K562 (cell line): ENCODE results near the gene ERP29. TPM values are rescaled to one million over a fixed set of nuclear protein-coding genes. Genes with fewer than 3 reads are reported as not detected.

Source experiments
- ATAC-seq: fragments of 200-7000 bp; cut with Tn5 transposase; 3 replicates; pipeline ENCODE4 v1.9.1; 2020; ENCODE audit warnings: moderate library complexity
- BruUV-seq: library from RNA; stranded (reverse); fragments of 400-500 nt; replicated peaks from 2 replicates; lab custom pipeline; 2021; lab: Mats Ljungman, UMichigan
- CTCF ChIA-PET: fragments of 300-600 bp; formaldehyde crosslinking; extraction: SDS; loops from one replicate; lab custom pipeline; 2021; ENCODE audit warnings: low intra/inter-chr PET ratio; lab: Yijun Ruan, JAX
- POLR2A ChIA-PET: fragments of 300-600, 350-650 bp; sonication (Branson Sonifier 250); formaldehyde crosslinking; extraction: SDS; loops from one replicate; lab custom pipeline; 2021; ENCODE audit warnings: antibody characterized with exemption, inconsistent platforms; lab: Yijun Ruan, JAX
- DNase-seq, 4 experiments: peaks; one replicate each; pipeline versions ENCODE4 v3.0.0 to v3.0.0-alpha.2; 2011 to 2018; ENCODE audit warnings: low spot score in 3 of 4, mixed read lengths in 3 of 4; ENCODE audit errors: extremely low read depth in 1 of 4
- FAIRE-seq: peaks from 2 replicates; lab custom pipeline; 2011; peaks lifted over from hg19 to GRCh38; lab: Jason Lieb, UNC
- H2AFZ ChIP-seq: 2 replicates; pipeline ENCODE4 v1.6.0; 2011; ENCODE audit warnings: low read depth, low read length, control low read depth, inconsistent platforms
- H3K27ac ChIP-seq: fragments of 200-600 bp; 3 replicates; pipeline ENCODE4 v1.8.0; 2011; ENCODE audit warnings: low read depth, mild to moderate bottlenecking, control low read depth, inconsistent platforms, low read length, moderate library complexity, mixed read lengths; ENCODE audit errors: extremely low read depth
- H3K27me3 ChIP-seq, 2 experiments: fragments of 300-600 bp in 1 of 2; 2 replicates in 1 of 2; 3 replicates in 1 of 2; pipeline versions ENCODE4 v1.6.0 to v1.8.0; 2011; ENCODE audit warnings: inconsistent platforms in 2 of 2, low read length in 2 of 2, mild to moderate bottlenecking in 1 of 2, mixed read lengths in 1 of 2, moderate library complexity in 1 of 2; ENCODE audit not compliant: control insufficient read depth in 2 of 2, insufficient read depth in 2 of 2
- H3K36me3 ChIP-seq: fragments of 300-600 bp; 3 replicates; pipeline ENCODE4 v1.8.0; 2011; ENCODE audit warnings: mild to moderate bottlenecking, low read length, inconsistent platforms; ENCODE audit not compliant: control insufficient read depth, insufficient read depth
- H3K4me1 ChIP-seq, 2 experiments: fragments of 200-600 bp in 1 of 2; replicated peaks in 1 of 2; 2 replicates in 1 of 2; 3 replicates in 1 of 2; pipeline versions ENCODE4 v1.5.1 to v1.8.0; 2011; ENCODE audit warnings: inconsistent platforms in 2 of 2, low read length in 2 of 2, mild to moderate bottlenecking in 1 of 2, mixed read lengths in 1 of 2, moderate library complexity in 1 of 2; ENCODE audit not compliant: control insufficient read depth in 2 of 2, insufficient read depth in 2 of 2
- H3K4me2 ChIP-seq: 2 replicates; pipeline ENCODE4 v1.6.1; 2011; ENCODE audit warnings: low read length, control low read depth, inconsistent platforms, mixed read lengths; ENCODE audit not compliant: insufficient read depth
- H3K4me3 ChIP-seq: fragments of 200-600 bp; sonication (generic), shearing (Covaris generic); 2 replicates; pipeline ENCODE4 v1.5.1; 2016; ENCODE audit warnings: control low read depth, inconsistent platforms
- H3K79me2 ChIP-seq: fragments of 200-600 bp; 3 replicates; pipeline ENCODE4 v1.8.0; 2011; ENCODE audit warnings: low read length, inconsistent platforms; ENCODE audit not compliant: control insufficient read depth, insufficient read depth
- H3K9ac ChIP-seq, 2 experiments: 2 replicates each; pipeline versions ENCODE4 v1.6.0 to v1.6.1; 2011; ENCODE audit warnings: low read depth in 2 of 2, low read length in 2 of 2, control low read depth in 1 of 2, inconsistent platforms in 1 of 2, mild to moderate bottlenecking in 1 of 2, mixed read lengths in 1 of 2; ENCODE audit not compliant: insufficient read depth in 1 of 2
- H3K9me1 ChIP-seq: one replicate; pipeline ENCODE4 v1.6.0; 2011; ENCODE audit warnings: inconsistent platforms, mild to moderate bottlenecking, low read length, moderate library complexity; ENCODE audit not compliant: control insufficient read depth, insufficient read depth
- H3K9me3 ChIP-seq: replicated peaks from 2 replicates; pipeline ENCODE4 v1.5.1; 2011; ENCODE audit warnings: low read depth, low read length, inconsistent platforms; ENCODE audit not compliant: control insufficient read depth, insufficient read depth
- H4K20me1 ChIP-seq: replicated peaks from 2 replicates; pipeline ENCODE4 v1.6.1; 2011; ENCODE audit warnings: low read length, inconsistent platforms, mixed read lengths; ENCODE audit not compliant: control insufficient read depth, insufficient read depth
- C11orf30 ChIP-seq: fragments of 450-650 bp; IDR thresholded peaks from 2 replicates; pipeline ENCODE4 v1.6.1; 2016; ENCODE audit warnings: low read depth, mild to moderate bottlenecking
- CAMTA2 ChIP-seq: fragments of 250-450 bp; sonication (Bioruptor Pico); conservative IDR thresholded peaks from 2 replicates; pipeline ENCODE4 v1.5.1; 2022
- CBX5 ChIP-seq: IDR thresholded peaks from 2 replicates; pipeline ENCODE4 v1.6.1; 2014; ENCODE audit warnings: low read depth, borderline replicate concordance
- CCAR2 ChIP-seq: fragments of 200-400 bp; formaldehyde crosslinking; IDR thresholded peaks from 2 replicates; pipeline ENCODE4 v1.6.1; 2017; ENCODE audit warnings: mild to moderate bottlenecking, low read depth, low read length
- MCM7 ChIP-seq, 2 experiments: fragments of 450-650 bp; IDR thresholded peaks; 2 replicates each; pipeline ENCODE4 v1.6.1; 2016 to 2018
- NFIX ChIP-seq: fragments of 250-450 bp; sonication (Bioruptor Pico); IDR thresholded peaks from 2 replicates; pipeline ENCODE4 v1.4.0; 2020; ENCODE audit warnings: low read depth, mild to moderate bottlenecking, moderate library complexity
- POLR3G ChIP-seq: IDR thresholded peaks from 2 replicates; pipeline ENCODE4 v1.6.1; 2011; ENCODE audit not compliant: insufficient read length, insufficient replicate concordance; ENCODE audit errors: extremely low read depth
- SP2 ChIP-seq: IDR thresholded peaks from 2 replicates; pipeline ENCODE4 v1.6.1; 2011; ENCODE audit warnings: mild to moderate bottlenecking, low read depth, low read length, moderate library complexity; ENCODE audit not compliant: poor library complexity, severe bottlenecking; ENCODE audit errors: extremely low read depth
- YBX1 ChIP-seq: fragments of 450-650 bp; IDR thresholded peaks from 2 replicates; pipeline ENCODE4 v1.7.1; 2016; ENCODE audit warnings: mild to moderate bottlenecking
- ZBTB7A ChIP-seq: IDR thresholded peaks from 2 replicates; pipeline ENCODE4 v1.6.1; 2011; ENCODE audit warnings: low read depth, mild to moderate bottlenecking, low read length, moderate library complexity, borderline replicate concordance; ENCODE audit not compliant: control insufficient read depth
- ZNF311 ChIP-seq: fragments of 250-450 bp; sonication (Bioruptor Pico); IDR thresholded peaks from 2 replicates; pipeline ENCODE4 v1.4.0; 2020; ENCODE audit warnings: mild to moderate bottlenecking, moderate library complexity
- ZNF316 ChIP-seq: fragments of 450-650 bp; IDR thresholded peaks from 2 replicates; pipeline ENCODE4 v1.6.1; 2016
- WGBS: fragments of 100-300 bp; shearing (Covaris generic); methylation state at CpG from one replicate; pipeline ENCODE4 v1.1.6; 2016; ENCODE audit warnings: low coverage, mixed read lengths; ENCODE audit not compliant: insufficient coverage; ENCODE audit errors: missing lambda C conversion rate; 5-methylcytosine and 5-hydroxymethylcytosine counted together
- in situ Hi-C: fragments of 300-500 bp; cut with MboI; formaldehyde crosslinking; loops from 4 replicates; pipeline ENCODE4 v1.15.0; 2018; ENCODE audit warnings: inconsistent platforms, mixed read lengths
- intact Hi-C: fragments of 100-400 bp; cut with micrococcal nuclease; formaldehyde crosslinking; loops from 2 replicates; pipeline ENCODE4 v1.14.2; 2022
- polyA plus RNA-seq, 8 experiments: library from polyadenylated mRNA; depleted of rRNA in 4 of 8; stranded (reverse) in 5 of 8; unstranded in 3 of 8; fragments of >200 nt; fragmentation: Nextera tagmentation in 2 of 8; fragmentation: Illumina TruSeq in 1 of 8; extraction: Ambion mirVana in 2 of 8; extraction: Trizol in 1 of 8; gene quantifications; 2 replicates each; pipeline versions ENCODE4 v1.2.1 to v1.2.3, GENCODE V29; 2011 to 2014; ENCODE audit warnings: inconsistent platforms in 1 of 8, missing spikeins in 1 of 8
- total RNA-seq, 7 experiments: library from RNA; depleted of rRNA in 6 of 7; stranded (reverse); fragments of >200 nt in 6 of 7; fragmentation: Illumina TruSeq in 2 of 7; extraction: Trizol in 2 of 7; gene quantifications; 2 replicates each; pipeline versions ENCODE4 v1.2.1 to v1.2.3, GENCODE V29; 2011 to 2021; ENCODE audit warnings: low replicate concordance in 1 of 7
- TF ChIP-seq, protein P1 (sequence below), 2 experiments: fragments of 200-800 bp in 1 of 2; sonication (Bioruptor generic) in 1 of 2; sonication (generic) in 1 of 2; formaldehyde crosslinking in 1 of 2; IDR thresholded peaks in 1 of 2; conservative IDR thresholded peaks in 1 of 2; 2 replicates each; pipeline versions ENCODE4 v1.5.0 to v1.6.1; 2016 to 2020; ENCODE audit warnings: missing compliant biosample characterization in 1 of 2, missing genetic modification characterization in 1 of 2, missing genetic modification reagents in 1 of 2

ERP29 gene
- total and polyA plus RNA-seq, 9 of the 15 experiments (the other 6 are each of a cell fraction or from before 2014, with no cell fraction given) = 42.4 to 146 (median 111) TPM

DNA sequence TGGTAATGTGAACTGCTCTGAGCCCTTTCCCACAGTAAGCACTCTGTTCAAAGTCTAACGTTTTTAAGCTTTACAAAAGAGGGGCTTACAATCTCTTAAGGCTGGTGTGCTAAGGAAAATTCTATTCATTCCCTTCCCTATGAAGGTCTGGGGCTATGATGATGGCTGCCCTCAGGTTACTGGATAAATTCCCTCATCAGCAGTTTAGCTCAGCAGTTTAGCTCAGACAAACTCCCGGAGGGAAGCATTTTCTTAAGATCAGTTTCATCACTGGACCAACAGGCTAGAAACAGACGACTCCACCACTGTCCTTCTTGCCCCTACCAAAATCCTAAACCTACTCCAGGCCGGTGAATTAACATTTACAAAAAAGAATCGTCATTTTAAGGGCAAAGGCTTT lies 19.1 kb downstream of the ERP29 start:
- Histone ChIP-seq H3K9me1 (no peaks in the 10 kb centered on the region), H4K20me1 (no peaks in the 10 kb centered on the region), H3K27me3 (no peaks in the 10 kb centered on the region), H3K9me3 (no peaks in the 10 kb centered on the region), H3K79me2 (no peaks in the 10 kb centered on the region), H3K4me2 (no peak overlapping the region), H3K4me1 (no peaks in the 10 kb centered on the region), H3K9ac (no peak overlapping the region), H3K4me3 (no peak overlapping the region), H2AFZ (no peak overlapping the region), H3K36me3 (peaks cover 93% of the 10 kb centered on the region), H3K27ac (no peak overlapping the region)
- ATAC-seq (no peak), DNase-seq (no peak), FAIRE-seq (no peak)
- TF ChIP-seq ZBTB7A (no peak), YBX1 (no peak), CAMTA2 (CRISPR knock-in tag) (no peak), POLR3G (no peak), ZNF311 (CRISPR knock-in tag) (no peak), C11orf30 (peak; percentile 23; the same call in 1 of the 2 replicates), MCM7 (IDR thresholded peaks at IDR 0.05) (no peak), SP2 (no peak), NFIX (CRISPR knock-in tag) (no peak), CCAR2 (no peak), CBX5 (no peak), ZNF316 (peak; percentile 49)
- TF ChIP-seq, protein P1, sequence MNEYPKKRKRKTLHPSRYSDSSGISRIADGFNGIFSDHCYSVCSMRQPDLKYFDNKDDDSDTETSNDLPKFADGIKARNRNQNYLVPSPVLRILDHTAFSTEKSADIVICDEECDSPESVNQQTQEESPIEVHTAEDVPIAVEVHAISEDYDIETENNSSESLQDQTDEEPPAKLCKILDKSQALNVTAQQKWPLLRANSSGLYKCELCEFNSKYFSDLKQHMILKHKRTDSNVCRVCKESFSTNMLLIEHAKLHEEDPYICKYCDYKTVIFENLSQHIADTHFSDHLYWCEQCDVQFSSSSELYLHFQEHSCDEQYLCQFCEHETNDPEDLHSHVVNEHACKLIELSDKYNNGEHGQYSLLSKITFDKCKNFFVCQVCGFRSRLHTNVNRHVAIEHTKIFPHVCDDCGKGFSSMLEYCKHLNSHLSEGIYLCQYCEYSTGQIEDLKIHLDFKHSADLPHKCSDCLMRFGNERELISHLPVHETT (CRISPR knock-in tag; conservative IDR thresholded peaks at IDR 0.05 in 1 of 2, IDR thresholded peaks at IDR 0.05 in 1 of 2) = no peak
- ChIA-PET POLR2A (interaction anchor here (1.6 to 3.4 kb wide), 2 partner anchors 11 to 19 kb away, joined by 4 to 28 read pairs; partner anchors contain the start of genes ERP29 and TMEM116), CTCF (no interaction called here)
- no TSS peak for BruUV-seq
- WGBS = 85% methylated on average over 5 of the region's 5 CpGs
- intact Hi-C loops (loop anchor here (5.0 kb wide), 1 partner anchor 205 kb away; no protein-coding TSS in a partner anchor), in situ Hi-C loops (no loop called here)
